IPS-NIHi11 (cell line): ENCODE data around the gene CTDSP2.
A peak's percentile ranks its signal among the peaks of the same experiment; 100 is the strongest.
"Not testable (repeated sequence)": the region's sequence is repeated elsewhere in the genome, so short reads cannot be mapped to it uniquely, and the experiment has no call there.

Experiments used
- DNase-seq: peaks from one replicate; pipeline ENCODE4 v3.0.0; 2012; ENCODE audit warnings: mixed read lengths, low spot score

The CTDSP2 gene

DNA sequence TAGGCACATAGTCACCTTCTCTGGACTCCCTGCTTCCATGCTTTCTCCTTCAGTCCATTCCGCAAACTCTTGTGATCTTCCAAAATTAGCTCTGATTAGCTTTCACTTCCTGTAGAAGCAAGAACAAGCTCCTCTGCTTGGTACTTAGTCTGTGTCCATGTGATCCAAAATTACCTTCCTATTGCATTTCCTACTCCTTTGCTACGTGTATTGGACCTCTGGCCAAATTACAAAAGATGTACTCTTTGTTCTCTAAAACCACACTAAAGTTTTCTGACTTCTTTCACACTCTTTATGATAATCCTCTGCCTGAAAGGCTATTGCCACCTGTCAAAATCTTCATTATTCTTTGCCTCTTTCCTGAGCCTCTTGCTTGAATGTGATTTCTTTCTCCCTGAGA, 64.7 kb downstream of the CTDSP2 start:
- no peak for DNase-seq

DNA sequence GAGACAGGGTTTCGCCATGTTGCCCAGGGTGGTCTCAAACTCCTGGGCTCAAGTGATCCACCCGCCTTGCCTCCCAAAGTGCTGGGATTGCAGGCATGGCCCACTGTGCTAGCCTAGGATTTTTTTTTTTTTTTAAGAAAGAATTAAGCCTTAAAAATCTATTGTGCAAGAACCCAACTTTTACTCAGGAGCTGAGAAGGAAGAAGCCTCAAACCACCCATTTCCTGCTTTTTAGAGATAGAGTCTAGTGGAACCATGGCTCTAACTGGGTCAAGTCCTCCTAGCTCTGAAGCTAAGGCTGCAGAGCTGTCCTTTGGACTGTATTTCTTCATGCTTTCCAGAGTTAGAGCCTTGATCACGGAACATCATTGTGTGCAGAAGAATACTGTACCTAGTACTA, 65.3 kb downstream of the CTDSP2 start:
- no peak for DNase-seq

DNA sequence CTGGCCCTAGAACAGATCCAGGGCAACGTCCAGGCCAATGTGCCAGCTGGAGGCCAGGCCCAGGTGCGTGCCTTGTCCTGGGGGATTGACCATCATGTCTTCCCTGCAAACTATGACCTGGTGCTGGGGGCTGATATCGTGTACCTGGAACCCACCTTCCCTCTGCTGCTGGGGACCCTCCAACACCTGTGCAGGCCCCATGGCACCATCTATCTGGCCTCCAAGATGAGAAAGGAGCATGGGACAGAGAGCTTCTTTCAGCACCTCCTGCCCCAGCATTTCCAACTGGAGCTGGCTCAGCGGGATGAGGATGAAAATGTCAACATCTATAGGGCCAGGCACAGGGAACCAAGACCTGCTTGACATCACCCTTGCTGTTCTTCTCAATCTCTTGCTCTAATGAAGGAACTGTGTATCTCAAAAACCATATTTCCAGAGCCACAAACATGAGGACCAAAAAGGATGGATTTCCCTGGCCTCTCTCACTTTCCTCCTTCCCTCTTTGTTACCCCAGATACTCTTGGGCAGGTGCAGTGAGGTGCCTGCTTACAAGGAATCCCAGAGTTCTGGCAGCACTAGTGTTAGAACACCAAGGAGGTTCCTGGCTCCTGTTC, 66.1 kb downstream of the CTDSP2 start:
- no peak for DNase-seq

GRCh38 chr12:57779736-57780135, 66.8 kb downstream of the CTDSP2 start:
- DNase-seq = no peak

DNA sequence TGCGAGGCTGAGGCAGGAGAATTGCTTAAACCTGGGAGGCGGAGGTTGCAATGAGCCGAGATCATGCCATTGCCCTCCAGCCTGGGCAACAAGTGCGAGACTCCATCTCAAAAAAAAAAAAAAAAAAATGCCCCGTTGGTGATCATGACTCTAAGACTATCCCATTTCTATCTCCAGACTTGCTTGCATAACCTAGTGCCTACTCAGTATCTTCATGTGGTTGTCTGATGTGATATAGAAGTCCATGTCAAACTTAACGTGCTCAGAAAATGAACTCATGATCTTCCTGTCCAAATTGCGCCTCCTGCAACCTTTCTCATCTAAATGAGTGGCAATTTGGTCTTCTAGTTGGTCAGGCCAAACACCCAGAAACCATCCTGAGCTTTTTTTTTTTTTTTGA, 68.6 kb downstream of the CTDSP2 start:
- no peak for DNase-seq

GRCh38 chr12:57777367-57777766, 69.2 kb downstream of the CTDSP2 start:
- no peak for DNase-seq

GRCh38 chr12:57776247-57776587, 70.3 kb downstream of the CTDSP2 start:
- DNase-seq = no peak

GRCh38 chr12:57775563-57776246, 70.8 kb downstream of the CTDSP2 start:
- peak; percentile 18 for DNase-seq

DNA sequence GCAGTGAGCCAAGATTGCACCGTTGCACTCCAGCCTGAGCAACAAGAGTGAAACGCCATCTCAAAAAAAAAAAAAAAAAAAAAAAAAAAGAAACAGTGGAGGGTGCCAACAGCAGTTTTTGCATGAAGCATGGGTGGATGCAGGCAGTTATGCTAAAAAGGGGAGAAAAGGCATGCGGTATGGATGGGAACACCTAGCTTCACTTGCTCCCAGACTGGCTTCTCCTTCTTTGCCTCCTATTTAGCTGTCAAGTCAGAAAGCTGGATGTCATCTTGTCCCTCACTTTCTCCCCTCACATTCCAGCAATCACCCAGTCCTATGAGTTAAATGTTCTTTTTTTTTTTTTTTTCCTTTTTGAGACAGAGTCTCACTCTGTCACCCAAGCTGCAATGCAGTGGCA, 71.5 kb downstream of the CTDSP2 start:
- DNase-seq = no peak

GRCh38 chr12:57774634-57775033, 71.9 kb downstream of the CTDSP2 start:
- not testable (repeated sequence) for DNase-seq

GRCh38 chr12:57772429-57773322, 73.9 kb downstream of the CTDSP2 start, which contains the start of gene EEF1AKMT3:
Gene EEF1AKMT3 (plus strand): TSS chr12:57772614. CDS start chr12:57772725, 111 bp downstream.
- DNase-seq = peak; percentile 76

DNA sequence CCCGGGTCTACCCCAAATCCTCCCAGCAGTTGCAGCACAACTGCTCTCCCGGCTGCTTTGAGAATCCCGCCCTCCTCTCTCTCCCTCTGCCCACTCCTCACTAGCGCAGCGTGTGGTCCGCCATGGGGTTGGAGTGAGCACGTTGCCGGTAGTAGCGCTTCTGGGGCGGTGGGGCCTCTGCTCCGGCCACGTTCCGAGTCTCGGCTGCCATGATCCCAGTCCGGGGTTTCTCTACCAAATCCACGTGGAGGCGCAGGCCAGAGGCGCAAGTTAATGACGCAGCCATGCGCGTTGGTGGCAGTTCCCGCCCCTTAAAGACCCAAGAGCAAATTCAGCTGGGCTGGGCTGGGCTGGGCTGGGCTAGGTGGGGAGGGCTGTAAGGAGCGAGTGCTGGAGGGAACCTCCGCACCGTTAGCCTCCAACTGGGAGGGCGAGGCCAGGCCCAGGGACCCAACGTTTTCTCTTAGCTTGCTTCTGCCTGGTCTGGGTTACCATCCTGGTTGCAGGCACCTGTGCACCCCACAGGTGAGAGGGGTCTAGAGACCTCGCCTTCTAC, 74.6 kb downstream of the CTDSP2 start, which contains the start of gene METTL1:
Gene METTL1 (minus strand): TSS at position 233 of the 556 bp plus-strand sequence. CDS start 22 bp downstream, at position 211.
- peak; percentile 92 for DNase-seq

DNA sequence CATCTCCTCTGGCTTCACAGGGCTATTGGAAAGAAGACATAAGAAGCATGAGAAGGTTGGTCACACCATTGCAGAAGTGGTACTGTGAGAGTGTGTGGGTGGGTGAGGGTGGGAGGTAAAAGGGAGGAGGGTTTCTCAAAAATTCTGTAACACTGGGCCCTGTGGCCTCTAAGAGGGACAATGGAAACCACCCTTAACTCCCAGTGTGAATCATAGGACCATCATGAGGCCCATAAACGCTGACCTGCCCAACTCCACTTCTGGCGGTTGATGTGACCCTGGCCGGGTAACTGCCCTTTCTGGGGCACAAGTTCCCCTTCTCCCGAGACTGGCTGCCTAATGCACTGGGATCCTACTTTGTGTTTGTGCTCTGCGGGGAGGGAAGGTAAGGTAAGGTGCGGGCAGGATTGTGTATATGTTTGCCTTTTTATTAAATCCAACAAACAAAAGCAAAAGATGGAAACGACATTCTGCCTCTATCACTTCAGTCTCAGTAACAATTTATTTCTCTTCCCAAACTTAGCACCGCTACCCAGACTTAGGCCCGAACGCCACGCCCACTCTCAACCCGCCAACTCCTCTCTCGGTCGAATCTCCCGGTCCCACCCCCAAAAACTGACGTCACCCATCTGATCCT, 75.2 kb downstream of the CTDSP2 start:
- peak; percentile 91 for DNase-seq

DNA sequence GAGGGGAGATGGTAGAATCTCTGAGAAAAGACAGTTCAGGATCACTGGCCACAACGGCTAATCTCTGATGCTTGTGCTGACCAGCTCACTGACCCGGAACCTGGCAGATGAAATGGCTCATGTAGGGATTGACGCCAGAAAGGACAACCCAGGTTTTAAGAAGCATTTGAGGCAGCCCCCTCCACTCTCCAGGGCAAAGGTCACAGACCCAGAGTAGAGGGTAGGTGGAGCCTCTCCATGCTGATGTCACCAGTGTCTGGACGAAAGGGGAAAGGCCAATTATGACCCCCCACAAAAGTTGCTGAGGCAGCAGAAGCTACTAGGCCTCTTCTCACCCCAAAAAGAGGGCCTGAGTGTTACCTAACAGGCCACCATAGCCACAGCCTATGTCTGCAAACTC, 75.8 kb downstream of the CTDSP2 start:
- DNase-seq = no peak
